Germinal center (tissue), 1 donor: Measurements from ENCODE around the gene BAZ2A.
"Not testable (repeated sequence)": the region's sequence is repeated elsewhere in the genome, so short reads cannot be mapped to it uniquely, and the experiment has no call there.

Experiments
- DNase-seq: peaks from one replicate; pipeline ENCODE4 v3.0.0; 2012; ENCODE audit warnings: mixed read lengths, low spot score

BAZ2A gene

GRCh38 chr12:56593909-56594621 lies 36.1 kb downstream of the BAZ2A start:
- peak; percentile 77 for DNase-seq

- no peak for DNase-seq
These were observed 38.2 kb downstream of the BAZ2A start for GRCh38 chr12:56591961-56592360.

- no peak for DNase-seq
These were observed 39.0 kb downstream of the BAZ2A start for GRCh38 chr12:56591126-56591525.

- peak; percentile 41 for DNase-seq
These were observed 39.8 kb downstream of the BAZ2A start for GRCh38 chr12:56590237-56590830.

- DNase-seq = no peak
These were observed 40.3 kb downstream of the BAZ2A start for GRCh38 chr12:56589783-56590182.

GRCh38 chr12:56585098-56585497 lies 45.0 kb downstream of the BAZ2A start:
- no peak for DNase-seq

- no peak for DNase-seq
These were observed 48.5 kb downstream of the BAZ2A start for GRCh38 chr12:56581418-56582145.

GRCh38 chr12:56578983-56579546 lies 51.1 kb downstream of the BAZ2A start:
- no peak for DNase-seq

- not testable (repeated sequence) for DNase-seq
These were observed 52.9 kb downstream of the BAZ2A start for GRCh38 chr12:56577248-56577647.

- no peak for DNase-seq
These were observed 55.9 kb downstream of the BAZ2A start for GRCh38 chr12:56574210-56574609.

- no peak for DNase-seq
These were observed 57.8 kb downstream of the BAZ2A start for GRCh38 chr12:56572288-56572687.

GRCh38 chr12:56571121-56571520 lies 59.0 kb downstream of the BAZ2A start:
- no peak for DNase-seq

- DNase-seq = no peak
These were observed 62.0 kb downstream of the BAZ2A start for GRCh38 chr12:56568146-56568545.

- peak; percentile 20 for DNase-seq
These were observed 64.5 kb downstream of the BAZ2A start for GRCh38 chr12:56565510-56566101.

- no peak for DNase-seq
These were observed 79.1 kb downstream of the BAZ2A start for GRCh38 chr12:56551070-56551469.

GRCh38 chr12:56546680-56547079 lies 83.4 kb downstream of the BAZ2A start:
- no peak for DNase-seq
